ENCODE results near the gene GNB5. TPM values are rescaled to one million over a fixed set of nuclear protein-coding genes. Genes with fewer than 3 reads are reported as not detected.
A peak's percentile ranks its signal among the peaks of the same experiment; 100 is the strongest.

The GNB5 gene
- total and polyA plus RNA-seq, 2 of the 13 experiments (the other 11 are each of a cell fraction or from before 2014, with no cell fraction given), result 13.7 to 14.4 TPM

DNA sequence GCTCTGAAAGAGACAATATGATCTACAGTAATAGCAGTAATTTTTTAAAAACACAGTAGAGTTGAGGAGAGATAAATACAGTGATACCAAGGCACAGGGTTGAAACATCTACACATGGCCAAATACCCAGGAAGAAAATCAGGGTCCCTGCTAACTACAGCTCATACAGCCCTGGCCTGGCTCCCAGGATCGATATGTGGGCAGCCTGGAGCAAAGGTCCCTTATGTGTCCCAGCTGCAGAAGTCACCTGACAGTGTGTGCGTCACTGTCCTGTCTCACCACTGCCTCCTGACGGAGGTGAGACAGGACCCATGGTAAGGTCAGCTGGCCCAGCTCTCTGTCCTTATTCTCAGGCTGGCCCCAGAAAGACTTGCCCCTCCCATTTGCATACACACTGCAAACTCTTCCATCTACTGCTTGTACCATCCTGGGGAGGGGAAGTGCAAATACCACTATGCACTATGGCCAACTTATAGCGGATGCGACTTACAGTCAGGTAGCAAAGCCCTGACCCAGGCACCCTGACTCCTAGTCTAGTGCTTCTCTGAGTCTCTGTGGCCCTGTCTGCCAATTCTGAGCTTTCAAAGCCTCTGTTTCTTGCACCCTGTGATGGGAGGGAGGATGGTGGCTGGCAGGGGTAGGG, 56.6 kb downstream of the GNB5 start (continued):
- TF ChIP-seq GATAD1 (CRISPR knock-in tag; IDR thresholded peaks at IDR 0.05) (peak; percentile 65; the same call in 1 of the 2 replicates), LCORL (IDR thresholded peaks at IDR 0.05) (no peak), LCORL (CRISPR knock-in tag; IDR thresholded peaks at IDR 0.05) (peak; percentile 95), RFXANK (CRISPR knock-in tag; IDR thresholded peaks at IDR 0.05) (no peak; the same call in 1 of the 2 replicates), BRCA1 (CRISPR knock-in tag; IDR thresholded peaks at IDR 0.05) (no peak), FOXA3 (CRISPR knock-in tag; IDR thresholded peaks at IDR 0.05) (peak; percentile 79), STAT5B (CRISPR knock-in tag; IDR thresholded peaks at IDR 0.05) (no peak), ETV5 (CRISPR knock-in tag; IDR thresholded peaks at IDR 0.05; ENCODE audit: borderline replicate concordance) (peak; percentile 80), ZNF839 (CRISPR knock-in tag; IDR thresholded peaks at IDR 0.05; ENCODE audit: borderline replicate concordance) (no peak), ZNF326 (CRISPR knock-in tag; IDR thresholded peaks at IDR 0.05; ENCODE audit: borderline replicate concordance) (no peak), RBM22 (optimal IDR thresholded peaks at IDR 0.05; ENCODE audit: low read length) (no peak), SOX13 (IDR thresholded peaks at IDR 0.05) (no peak), SOX13 (CRISPR knock-in tag; conservative IDR thresholded peaks at IDR 0.05 in 1 of 2, IDR thresholded peaks at IDR 0.05 in 1 of 2) (peak in 1 of 2 experiments; percentile 74; a peak in 2 of 4 replicates), ZMAT3 (CRISPR knock-in tag; conservative IDR thresholded peaks at IDR 0.05) (no peak), HMG20A (CRISPR knock-in tag; IDR thresholded peaks at IDR 0.05; ENCODE audit: borderline replicate concordance) (peak; percentile 64; the same call in 1 of the 2 replicates), CREB1 (IDR thresholded peaks at IDR 0.05) (peak; percentile 87), CREB1 (CRISPR knock-in tag; IDR thresholded peaks at IDR 0.05) (peak; percentile 91)
- TF ChIP-seq, protein P1, sequence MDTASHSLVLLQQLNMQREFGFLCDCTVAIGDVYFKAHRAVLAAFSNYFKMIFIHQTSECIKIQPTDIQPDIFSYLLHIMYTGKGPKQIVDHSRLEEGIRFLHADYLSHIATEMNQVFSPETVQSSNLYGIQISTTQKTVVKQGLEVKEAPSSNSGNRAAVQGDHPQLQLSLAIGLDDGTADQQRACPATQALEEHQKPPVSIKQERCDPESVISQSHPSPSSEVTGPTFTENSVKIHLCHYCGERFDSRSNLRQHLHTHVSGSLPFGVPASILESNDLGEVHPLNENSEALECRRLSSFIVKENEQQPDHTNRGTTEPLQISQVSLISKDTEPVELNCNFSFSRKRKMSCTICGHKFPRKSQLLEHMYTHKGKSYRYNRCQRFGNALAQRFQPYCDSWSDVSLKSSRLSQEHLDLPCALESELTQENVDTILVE (CRISPR knock-in tag; IDR thresholded peaks at IDR 0.05), result peak; percentile 55; the same call in 1 of the 2 replicates
- TF ChIP-seq, protein P2, sequence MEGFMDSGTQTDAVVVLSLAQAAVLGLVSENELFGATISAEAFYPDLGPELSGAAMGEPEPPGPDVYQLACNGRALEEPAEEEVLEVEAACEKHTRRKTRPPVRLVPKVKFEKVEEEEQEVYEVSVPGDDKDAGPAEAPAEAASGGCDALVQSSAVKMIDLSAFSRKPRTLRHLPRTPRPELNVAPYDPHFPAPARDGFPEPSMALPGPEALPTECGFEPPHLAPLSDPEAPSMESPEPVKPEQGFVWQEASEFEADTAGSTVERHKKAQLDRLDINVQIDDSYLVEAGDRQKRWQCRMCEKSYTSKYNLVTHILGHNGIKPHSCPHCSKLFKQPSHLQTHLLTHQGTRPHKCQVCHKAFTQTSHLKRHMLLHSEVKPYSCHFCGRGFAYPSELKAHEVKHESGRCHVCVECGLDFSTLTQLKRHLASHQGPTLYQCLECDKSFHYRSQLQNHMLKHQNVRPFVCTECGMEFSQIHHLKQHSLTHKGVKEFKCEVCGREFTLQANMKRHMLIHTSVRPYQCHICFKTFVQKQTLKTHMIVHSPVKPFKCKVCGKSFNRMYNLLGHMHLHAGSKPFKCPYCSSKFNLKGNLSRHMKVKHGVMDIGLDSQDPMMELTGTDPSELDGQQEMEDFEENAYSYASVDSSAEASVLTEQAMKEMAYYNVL (CRISPR knock-in tag; IDR thresholded peaks at IDR 0.05; ENCODE audit: borderline replicate concordance), result peak; percentile 69; the same call in 1 of the 2 replicates
- TF ChIP-seq, protein P3, sequence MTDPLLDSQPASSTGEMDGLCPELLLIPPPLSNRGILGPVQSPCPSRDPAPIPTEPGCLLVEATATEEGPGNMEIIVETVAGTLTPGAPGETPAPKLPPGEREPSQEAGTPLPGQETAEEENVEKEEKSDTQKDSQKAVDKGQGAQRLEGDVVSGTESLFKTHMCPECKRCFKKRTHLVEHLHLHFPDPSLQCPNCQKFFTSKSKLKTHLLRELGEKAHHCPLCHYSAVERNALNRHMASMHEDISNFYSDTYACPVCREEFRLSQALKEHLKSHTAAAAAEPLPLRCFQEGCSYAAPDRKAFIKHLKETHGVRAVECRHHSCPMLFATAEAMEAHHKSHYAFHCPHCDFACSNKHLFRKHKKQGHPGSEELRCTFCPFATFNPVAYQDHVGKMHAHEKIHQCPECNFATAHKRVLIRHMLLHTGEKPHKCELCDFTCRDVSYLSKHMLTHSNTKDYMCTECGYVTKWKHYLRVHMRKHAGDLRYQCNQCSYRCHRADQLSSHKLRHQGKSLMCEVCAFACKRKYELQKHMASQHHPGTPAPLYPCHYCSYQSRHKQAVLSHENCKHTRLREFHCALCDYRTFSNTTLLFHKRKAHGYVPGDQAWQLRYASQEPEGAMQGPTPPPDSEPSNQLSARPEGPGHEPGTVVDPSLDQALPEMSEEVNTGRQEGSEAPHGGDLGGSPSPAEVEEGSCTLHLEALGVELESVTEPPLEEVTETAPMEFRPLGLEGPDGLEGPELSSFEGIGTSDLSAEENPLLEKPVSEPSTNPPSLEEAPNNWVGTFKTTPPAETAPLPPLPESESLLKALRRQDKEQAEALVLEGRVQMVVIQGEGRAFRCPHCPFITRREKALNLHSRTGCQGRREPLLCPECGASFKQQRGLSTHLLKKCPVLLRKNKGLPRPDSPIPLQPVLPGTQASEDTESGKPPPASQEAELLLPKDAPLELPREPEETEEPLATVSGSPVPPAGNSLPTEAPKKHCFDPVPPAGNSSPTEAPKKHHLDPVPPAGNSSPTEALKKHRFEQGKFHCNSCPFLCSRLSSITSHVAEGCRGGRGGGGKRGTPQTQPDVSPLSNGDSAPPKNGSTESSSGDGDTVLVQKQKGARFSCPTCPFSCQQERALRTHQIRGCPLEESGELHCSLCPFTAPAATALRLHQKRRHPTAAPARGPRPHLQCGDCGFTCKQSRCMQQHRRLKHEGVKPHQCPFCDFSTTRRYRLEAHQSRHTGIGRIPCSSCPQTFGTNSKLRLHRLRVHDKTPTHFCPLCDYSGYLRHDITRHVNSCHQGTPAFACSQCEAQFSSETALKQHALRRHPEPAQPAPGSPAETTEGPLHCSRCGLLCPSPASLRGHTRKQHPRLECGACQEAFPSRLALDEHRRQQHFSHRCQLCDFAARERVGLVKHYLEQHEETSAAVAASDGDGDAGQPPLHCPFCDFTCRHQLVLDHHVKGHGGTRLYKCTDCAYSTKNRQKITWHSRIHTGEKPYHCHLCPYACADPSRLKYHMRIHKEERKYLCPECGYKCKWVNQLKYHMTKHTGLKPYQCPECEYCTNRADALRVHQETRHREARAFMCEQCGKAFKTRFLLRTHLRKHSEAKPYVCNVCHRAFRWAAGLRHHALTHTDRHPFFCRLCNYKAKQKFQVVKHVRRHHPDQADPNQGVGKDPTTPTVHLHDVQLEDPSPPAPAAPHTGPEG (CRISPR knock-in tag; IDR thresholded peaks at IDR 0.05), result 0 out of 2 replicates have a peak, but pooled peaks have one; percentile 54

Measured in HepG2 (cell line).